NCI-H1694 (cell line): Measurements from ENCODE around the gene ABCC3.

Experiments used
- DNase-seq: peaks from one replicate; lab custom pipeline; 2025; lab: John Stamatoyannopoulos, UW

Gene ABCC3

DNA sequence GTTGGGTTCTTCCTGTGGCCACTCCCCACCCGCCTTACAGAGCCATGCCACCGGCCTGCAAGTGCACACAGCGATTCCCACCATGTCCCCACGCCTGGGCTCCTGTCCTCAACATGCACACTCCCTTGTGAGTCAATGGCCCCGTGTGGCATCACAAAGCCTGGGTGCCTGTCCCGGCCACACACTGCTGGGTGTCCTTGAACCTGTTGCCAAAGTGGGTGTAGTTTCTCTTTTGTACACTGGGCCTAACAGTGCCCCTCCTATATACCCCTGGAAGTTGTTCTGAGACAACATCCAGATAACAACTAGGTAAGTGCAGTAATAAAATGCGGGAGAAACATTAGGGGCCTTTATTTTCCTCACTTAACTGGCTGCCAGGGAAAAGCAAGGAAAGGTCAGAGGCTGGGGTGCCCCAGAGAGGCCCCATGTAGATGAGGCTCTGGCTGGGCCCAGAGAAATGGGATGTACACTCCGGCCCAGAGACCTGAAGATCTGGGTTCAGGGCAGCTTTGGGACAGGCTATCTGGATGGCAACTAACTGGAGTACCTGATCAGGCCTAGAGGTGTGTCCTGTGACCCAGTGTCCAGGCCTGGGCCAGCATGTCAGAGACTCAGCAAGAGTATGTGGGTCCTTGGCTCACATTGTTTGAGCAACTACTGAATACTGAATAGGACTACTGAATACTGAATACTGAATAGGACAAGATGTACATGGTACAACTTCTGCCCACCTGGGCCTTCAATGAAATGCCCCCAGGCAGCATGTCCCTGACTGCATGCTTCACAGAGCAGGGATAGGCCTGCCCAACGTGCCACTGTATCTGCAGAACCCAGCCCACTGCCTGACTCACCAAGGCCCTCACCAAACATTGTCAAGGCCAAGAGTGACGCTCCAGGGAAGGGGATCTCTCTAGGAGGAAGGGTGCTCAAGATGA, 8.3 kb downstream of the ABCC3 start:
- no peak for DNase-seq

DNA sequence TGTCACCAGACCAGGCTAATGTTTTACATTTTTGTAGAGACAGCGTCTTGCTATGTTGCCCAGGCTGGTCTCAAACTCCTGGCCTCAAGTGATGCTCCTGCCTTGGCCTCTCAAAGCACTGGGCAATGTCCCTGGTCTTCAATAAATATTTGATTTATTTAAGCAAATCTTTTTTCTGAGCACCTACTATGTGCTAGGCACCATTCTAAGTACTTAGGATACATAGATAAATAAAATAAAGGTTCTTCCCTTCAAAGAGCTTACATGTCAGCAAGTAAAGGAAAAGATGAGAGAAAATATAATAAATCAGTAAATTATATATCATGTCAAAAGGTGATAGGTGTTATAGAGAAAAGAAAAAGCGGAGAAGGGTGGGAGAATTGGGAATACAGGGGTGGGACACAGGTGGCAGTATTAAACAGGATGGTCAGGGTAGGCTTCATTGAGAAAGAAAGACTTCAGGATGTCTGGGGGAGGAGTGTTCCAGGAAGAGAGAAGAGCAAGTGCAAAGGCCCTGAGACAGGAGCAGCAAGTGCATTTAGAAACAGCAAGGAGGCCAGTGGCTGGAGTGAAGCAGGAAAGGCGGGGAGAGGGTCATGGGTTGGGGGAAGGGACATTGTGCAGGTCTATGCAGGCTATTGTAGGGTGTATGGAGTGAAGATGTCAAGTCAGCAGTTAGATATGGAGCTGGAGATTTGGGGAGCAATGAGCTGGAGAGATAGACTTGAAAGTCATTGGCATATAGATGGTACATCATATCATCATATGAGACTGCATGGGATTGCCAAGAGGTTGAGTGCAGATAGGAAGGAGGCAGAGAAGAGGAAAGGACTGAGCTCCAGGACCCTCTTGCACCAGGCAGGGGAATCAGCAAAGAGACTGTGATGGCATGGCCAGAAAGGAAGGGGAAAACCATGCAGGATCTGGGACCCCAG, 11.3 kb downstream of the ABCC3 start:
- DNase-seq = no peak

- DNase-seq = no peak
Measured at GRCh38 chr17:50647187-50647586, 12.5 kb downstream of the ABCC3 start.

- no peak for DNase-seq
Measured at GRCh38 chr17:50649042-50649908, 14.6 kb downstream of the ABCC3 start.

- DNase-seq = no peak
Measured at GRCh38 chr17:50651661-50652060, 17.0 kb downstream of the ABCC3 start.

- no peak for DNase-seq
Measured at GRCh38 chr17:50653738-50654137, 19.1 kb downstream of the ABCC3 start.

DNA sequence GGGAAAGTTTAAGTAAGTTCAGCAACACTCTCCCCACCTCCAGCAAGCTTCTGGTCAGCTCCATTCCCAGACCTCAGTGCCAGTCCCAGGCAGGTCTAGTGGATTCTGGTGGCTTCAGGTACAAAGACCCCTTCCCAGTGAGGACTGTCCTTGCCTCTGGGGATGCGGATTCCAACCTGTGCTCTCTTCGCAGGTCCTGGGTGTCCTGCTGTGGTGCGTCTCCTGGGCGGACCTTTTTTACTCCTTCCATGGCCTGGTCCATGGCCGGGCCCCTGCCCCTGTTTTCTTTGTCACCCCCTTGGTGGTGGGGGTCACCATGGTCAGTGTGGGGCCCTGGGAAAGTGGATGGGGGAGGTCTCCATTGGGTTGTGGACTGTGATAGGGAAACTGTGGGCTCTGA, 21.8 kb downstream of the ABCC3 start:
- DNase-seq = no peak

DNA sequence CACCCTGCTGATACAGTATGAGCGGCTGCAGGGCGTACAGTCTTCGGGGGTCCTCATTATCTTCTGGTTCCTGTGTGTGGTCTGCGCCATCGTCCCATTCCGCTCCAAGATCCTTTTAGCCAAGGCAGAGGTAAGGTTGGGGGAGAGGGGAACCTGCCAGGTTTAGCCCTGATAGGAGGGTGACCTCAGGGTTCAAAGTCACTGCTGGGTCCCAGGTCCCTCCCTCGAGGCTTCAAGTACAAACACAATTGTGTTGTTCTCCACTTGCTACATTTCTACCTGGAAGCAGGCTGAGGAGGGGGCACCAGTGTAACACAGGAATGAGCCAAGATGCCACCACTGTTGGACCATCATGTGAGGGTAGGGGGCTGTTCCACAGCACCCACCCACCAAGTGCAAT, 22.4 kb downstream of the ABCC3 start:
- DNase-seq = no peak

- DNase-seq = no peak
Measured at GRCh38 chr17:50657627-50658026, 22.9 kb downstream of the ABCC3 start.

- DNase-seq = no peak
Measured at GRCh38 chr17:50658616-50659015, 23.9 kb downstream of the ABCC3 start.

GRCh38 chr17:50659179-50659578, 24.5 kb downstream of the ABCC3 start:
- DNase-seq = no peak

DNA sequence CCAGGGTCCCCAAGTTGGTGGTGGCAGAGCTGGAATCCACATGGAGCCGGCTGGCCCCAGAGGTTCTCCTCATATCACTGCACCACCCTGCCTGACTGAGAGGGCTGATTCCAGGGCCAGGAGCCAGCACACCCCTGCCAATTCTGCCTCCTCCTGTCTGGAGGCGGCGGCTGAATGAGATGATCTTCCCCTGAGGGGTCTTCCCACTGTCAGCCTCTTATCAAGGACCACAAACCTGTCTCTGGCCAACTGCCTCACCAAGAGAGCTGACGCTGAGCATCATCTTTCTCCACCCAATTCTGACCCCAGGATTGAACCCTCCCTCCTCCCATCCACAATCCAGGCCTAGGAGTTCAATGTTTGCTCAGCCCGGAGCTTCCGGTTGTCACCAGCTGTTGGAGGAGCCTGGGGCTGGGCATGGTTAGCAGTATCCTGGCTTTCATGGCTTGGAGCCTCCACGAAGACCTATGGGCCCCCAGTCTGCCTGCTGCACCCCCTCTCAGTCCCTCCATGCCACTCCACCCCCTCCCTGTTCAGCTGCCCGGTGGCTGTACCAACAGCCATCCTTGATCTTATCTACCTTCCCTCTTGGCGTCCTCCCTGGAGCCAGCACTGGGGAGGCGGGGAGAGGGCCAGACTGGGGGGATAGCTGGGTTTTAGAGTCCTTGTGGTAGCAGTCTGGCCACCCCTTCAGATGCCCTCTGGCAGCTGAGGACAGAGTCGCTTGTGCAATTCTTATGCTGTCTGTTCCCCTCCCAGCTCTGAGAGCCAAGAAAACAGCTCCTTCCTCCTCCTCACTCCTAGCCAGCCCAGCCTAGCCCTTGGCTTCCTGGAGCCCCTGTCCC, 25.6 kb downstream of the ABCC3 start:
- no peak for DNase-seq

GRCh38 chr17:50660887-50661345, 26.2 kb downstream of the ABCC3 start:
- no peak for DNase-seq

- no peak for DNase-seq
Measured at GRCh38 chr17:50661348-50661747, 26.7 kb downstream of the ABCC3 start.

GRCh38 chr17:50661795-50662391, 27.2 kb downstream of the ABCC3 start:
- DNase-seq = no peak

GRCh38 chr17:50662632-50663225, 28.0 kb downstream of the ABCC3 start:
- DNase-seq = no peak

- DNase-seq = no peak
Measured at GRCh38 chr17:50663812-50664374, 29.2 kb downstream of the ABCC3 start.

- DNase-seq = no peak
Measured at GRCh38 chr17:50664788-50665458, 30.2 kb downstream of the ABCC3 start.

GRCh38 chr17:50665838-50666237, 31.2 kb downstream of the ABCC3 start:
- no peak for DNase-seq
